Left renal cortex interstitium (tissue), 4 donors: ENCODE data around the gene MARCHF9. TPM values are rescaled to one million over a fixed set of nuclear protein-coding genes. Genes with fewer than 3 reads are reported as not detected.

Experiments used
- DNase-seq, 4 donors: peaks; one replicate each; pipeline ENCODE4 v3.0.0-alpha.2; 2013; ENCODE audit warnings: low read depth in 4 of 4, low spot score in 2 of 4, missing footprints in 1 of 4
- polyA plus RNA-seq, 4 donors: library from polyadenylated mRNA; unstranded; fragments of 120-200 nt; gene quantifications; one replicate each; pipeline ENCODE4 v1.2.1, GENCODE V29; 2013; ENCODE audit not compliant: insufficient read length in 4 of 4

The MARCHF9 gene
- polyA plus RNA-seq, 4 donors = 15.6 to 25.2 (median 19.7) TPM

DNA sequence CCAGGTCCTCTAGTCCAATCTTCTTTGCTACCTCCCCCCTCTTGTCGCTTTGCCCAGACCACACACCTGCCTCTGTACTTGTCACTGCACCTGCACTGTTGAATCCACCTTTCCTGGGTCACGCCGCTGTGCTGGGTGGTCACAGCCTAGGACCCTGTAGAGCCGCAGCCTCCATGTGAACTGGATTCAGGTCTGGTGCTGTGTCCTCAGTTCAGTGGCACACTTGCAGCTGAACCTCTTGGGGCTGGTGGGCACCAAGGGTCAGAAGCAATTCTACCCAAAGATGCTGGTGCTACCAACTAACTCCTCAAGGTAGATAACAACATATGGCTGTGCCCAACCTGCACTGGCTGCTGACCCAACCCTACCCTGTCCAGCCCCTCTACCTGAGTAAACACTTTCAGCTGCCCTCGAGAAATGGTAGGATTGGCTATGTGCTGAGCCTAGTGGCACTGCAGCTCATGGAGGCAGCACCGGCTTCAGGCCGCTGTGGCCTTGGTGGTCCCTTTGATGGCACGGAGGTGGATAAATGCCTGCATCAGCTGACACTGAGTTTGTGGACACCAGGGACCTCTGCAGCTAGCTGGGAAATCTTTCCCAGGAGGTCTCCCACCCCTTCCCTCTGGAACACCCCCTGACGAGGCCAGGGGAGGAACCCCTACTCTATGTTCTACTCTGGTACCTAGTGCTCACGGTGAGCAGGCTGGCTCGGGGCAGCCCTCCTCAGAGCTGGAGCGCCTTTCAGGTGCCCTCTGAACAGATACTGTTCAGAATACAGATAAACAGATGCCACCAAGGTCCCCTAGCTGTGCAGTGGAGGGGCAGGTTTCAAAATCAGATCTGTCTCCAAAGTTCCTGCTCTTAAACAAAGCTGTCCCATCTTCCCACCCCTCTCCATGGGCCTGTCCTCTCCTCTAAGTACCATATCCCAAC, 30.6 kb upstream of the MARCHF9 start:
- no peak for DNase-seq

GRCh38 chr12:57724936-57725740, 29.8 kb upstream of the MARCHF9 start:
- no peak for DNase-seq

DNA sequence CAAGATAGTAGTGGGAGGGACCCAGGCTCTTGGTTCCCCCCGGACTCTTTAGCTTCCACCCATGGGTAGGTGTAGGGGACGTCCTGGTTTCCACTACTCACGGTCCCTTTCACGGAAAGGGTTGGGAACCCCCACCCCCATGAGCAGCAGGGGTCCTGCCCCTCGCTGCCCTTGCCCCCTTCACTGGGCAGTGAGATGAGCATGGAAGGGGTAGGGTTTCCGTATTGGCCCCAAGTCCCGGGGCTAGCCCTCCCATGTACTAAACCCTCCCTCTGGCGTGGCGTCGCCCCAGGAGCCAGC, 29.1 kb upstream of the MARCHF9 start:
- no peak for DNase-seq

GRCh38 chr12:57726151-57726883, 28.6 kb upstream of the MARCHF9 start:
- no peak for DNase-seq

DNA sequence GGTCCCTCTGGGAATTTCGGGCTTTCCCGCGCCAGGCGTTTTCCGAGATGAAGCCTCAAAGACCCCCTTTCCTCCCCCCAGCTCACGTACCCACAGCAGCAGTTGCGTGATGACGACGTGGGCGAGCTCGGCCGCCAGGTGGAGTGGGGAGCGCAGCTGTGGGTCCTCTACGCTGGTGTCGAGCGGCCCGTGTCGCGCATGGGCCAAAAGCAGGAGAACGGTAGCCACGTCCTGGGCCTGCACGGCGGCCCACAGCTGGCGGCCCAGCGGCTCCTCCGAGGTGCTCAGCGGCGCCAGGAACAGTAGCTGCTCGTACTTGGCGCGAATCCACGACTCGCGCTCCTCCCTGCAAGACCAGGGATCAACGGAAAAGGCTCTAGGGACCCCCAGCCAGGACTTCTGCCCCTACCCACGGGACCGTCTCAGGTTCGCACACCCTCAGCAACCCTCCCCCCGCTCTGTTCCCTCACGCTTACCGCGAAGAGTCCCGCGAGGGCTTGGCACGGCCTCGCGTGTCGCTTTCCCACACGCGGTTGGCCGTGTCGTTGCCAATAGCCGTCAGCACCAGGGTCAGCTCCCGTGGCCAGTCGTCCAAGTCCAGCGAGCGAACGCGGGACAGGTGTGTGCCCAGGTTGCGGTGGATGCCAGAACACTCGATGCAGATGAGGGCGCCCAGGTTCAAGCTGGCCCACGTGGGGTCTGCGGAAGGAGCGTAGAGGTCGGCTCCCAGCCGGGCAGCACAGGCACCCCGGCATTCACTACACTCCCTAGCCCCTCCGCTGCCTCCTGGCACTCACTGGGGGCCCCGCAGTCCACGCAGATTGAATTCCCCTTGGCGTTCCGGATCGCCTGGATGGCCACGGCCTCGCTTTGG, 27.8 kb upstream of the MARCHF9 start:
- no peak for DNase-seq

DNA sequence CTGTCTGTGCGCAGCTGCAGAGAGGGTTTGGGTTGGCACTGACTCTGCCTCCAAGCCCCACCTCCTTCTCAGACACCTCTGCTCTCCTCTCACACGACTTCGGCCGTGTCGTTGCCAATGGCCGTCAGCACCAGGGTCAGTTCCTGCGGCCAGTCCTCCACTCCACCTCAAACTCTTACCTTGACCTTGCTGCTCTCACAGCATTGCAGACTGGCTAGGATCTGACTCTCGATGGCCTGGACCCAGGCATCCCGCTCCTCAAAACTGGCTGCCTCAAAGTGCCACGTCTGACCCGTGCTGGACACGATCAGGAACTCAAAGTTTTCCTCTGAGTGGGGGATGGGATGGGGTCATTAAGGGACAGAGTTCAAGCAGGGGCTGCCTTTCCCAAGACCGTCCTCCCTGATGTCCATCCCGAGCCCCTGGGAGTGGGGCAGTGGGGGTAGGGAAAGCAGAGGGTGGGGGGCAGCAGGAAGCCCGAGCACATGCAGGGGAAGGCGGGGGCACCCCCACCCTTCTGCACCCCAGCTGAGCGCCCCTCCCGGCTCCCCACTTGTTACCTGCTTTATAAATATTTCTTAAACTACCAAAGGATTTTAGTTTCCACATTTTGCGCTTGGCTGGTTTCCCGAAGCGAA, 27.0 kb upstream of the MARCHF9 start:
- DNase-seq = no peak

GRCh38 chr12:57729321-57729844, 25.5 kb upstream of the MARCHF9 start:
- no peak for DNase-seq

- no peak for DNase-seq
Observed at GRCh38 chr12:57730336-57731067, 24.4 kb upstream of the MARCHF9 start.

- DNase-seq = no peak
Observed at GRCh38 chr12:57731411-57732080, 23.4 kb upstream of the MARCHF9 start.

GRCh38 chr12:57732270-57732669, 22.6 kb upstream of the MARCHF9 start:
- DNase-seq = no peak

DNA sequence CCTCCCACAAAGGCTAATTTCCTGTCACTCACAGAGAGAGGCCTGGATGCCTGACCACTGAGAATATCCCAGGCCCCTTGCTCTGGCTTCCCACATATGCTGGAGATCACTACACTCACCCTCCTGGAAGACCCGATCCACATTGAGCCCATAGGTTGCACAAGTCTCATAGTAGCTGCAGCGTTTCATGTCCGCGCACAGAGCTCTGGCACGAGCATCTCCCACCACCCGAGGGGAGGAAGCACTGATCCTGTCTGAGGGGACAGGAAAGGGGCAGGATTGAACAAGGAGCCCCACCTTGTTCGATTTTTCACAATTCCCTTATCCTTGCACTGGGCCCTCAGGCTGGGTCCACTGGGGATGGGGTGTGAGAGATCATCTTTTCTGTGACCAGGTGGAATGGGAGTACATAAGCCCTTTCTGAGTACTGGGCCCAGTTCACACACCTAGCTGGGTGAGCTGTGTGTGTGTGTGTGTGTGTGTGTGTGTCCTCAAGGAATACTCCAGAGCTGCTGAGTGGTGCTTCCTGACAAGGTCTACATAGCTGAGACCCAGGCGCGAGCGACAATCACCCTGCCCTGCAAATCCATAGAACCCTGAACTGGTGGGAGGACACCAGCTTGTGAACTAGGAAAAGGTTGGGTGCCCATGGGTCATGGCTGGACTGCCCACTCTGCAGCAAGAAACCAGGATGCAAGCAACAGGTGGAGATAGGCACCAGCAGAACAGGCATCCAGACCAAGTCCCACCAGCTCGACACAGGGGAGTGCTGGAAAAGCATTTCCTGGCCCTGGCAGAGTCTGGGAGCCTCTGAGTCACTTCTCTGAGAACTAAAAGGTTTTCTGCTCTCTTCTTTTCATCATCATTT, 21.9 kb upstream of the MARCHF9 start:
- DNase-seq = no peak

DNA sequence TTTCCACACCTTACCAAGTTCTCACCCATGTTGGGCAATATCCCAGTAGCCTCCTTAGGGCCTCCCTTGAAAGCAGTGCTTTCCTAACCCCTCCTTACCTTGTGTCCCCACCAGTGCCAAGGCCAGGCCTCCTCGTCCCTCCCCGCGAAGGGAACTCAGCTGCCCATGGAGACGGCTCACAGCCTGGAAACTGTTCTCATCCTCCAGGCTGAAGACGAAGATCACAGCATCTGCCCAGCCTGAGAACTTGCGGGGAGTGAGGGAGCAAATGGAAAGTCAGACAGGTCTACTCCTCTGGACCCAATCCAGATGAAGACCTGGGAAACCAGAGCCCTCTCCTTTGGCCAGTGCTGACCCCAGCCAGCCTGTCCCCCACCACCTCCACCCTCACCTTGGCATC, 21.0 kb upstream of the MARCHF9 start:
- no peak for DNase-seq

GRCh38 chr12:57734591-57734990, 20.3 kb upstream of the MARCHF9 start:
- no peak for DNase-seq

- DNase-seq = no peak
Observed at GRCh38 chr12:57735198-57735855, 19.6 kb upstream of the MARCHF9 start.

- no peak for DNase-seq
Observed at GRCh38 chr12:57735952-57736740, 18.8 kb upstream of the MARCHF9 start.
